GM19463 (cell line): ENCODE measurements around the gene CEP63.

Source experiments
- ATAC-seq: cut with Tn5 transposase; IDR thresholded peaks from one replicate; pipeline ENCODE4 v1.9.1; 2021; ENCODE audit warnings: mild to moderate bottlenecking, moderate library complexity; ENCODE audit not compliant: unreplicated experiment

The CEP63 gene

GRCh38 chr3:134466331-134466730 is 19.5 kb upstream of the CEP63 start:
- ATAC-seq = no peak

DNA sequence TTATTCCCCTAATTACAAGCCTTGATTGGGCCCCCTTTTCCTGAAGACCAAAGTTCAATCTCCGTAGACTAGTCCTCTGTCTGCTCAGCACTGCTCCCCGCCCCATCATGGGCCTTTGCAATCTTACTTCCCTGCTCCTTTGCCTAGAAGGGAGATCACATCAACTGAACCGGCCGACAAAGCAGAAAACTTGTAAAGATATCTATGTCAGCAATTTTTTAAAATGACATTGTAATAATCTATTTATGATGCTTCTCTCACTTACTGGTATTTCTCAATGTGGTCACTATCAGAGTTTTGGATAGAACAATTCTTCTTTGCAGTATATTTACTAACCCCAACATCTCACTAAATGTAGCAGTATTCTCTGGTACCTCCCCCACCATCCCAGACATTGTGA is 17.3 kb upstream of the CEP63 start:
- no peak for ATAC-seq

- no peak for ATAC-seq
These were observed 14.2 kb upstream of the CEP63 start for GRCh38 chr3:134471521-134472193.

DNA sequence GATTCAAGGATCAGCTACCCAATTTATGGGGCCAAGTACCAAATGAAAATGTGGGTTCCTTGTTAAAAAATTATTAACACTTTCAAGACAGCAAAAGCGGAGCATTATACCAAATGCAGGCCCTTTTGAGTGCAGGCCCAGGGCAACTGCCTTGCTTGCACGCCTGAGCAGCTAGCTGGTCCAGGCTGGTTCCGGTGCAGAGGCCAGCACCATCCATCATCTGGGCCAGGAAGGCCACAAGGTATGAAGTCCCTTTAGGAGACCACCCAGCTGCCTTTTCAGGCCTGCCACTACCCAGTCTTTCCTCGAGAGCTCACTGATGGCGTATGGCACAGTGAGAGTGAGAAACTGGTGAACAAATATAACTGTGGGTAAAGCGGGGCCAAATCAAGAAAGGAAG is 13.0 kb upstream of the CEP63 start:
- ATAC-seq = no peak

DNA sequence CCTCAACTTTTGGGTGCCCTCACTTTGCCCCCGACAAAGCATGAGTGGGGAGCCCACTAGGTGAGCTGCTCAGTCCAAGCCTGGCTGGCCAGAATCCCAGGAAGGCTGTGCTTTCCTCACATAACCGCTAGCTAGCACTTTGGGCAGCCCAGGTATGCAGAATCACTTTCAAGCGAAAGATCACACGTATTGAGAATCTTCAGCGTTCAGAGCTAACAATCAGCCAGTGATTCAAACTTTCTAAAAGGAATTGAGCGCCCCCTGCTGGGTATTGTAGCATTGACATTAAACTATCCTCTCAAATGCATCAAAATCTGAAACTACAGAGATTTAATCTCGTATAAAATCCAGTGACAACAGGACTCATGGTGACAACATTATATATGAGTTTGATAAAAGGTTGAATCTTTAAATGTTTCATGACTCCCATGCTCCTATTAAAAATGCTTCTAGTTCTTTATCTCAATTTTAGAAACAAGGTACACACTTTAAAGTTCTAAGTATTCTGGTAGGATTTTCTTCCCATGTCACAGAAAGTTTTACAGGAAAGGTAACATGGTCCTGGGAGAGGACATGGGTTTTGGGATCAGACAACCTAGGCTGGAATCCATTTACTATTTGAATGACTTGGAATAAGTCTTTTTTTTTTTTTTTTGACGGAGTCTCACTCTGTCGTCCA is 11.8 kb upstream of the CEP63 start:
- ATAC-seq = peak; percentile 45

- ATAC-seq = no peak
These were observed 10.9 kb upstream of the CEP63 start for GRCh38 chr3:134474956-134475355.

DNA sequence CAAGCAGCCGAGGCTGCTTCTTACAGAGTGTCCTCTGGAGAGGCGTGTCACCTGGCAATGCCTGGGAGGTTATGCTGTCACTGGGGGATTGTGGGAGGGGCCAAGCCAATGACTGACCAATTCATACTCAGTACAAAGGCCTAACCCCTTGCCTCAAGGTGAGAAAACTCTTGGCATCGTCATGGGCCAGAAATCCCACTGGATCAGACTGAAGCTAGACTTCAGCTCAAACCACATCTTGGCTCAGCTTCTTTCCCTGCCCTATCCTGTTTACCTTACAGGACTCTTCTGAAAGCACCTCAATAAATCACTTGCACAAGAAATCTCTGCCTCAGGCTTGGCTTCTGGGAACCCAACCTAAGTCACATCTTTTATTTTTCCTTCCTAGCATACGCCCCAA is 9.6 kb upstream of the CEP63 start:
- ATAC-seq = no peak

- no peak for ATAC-seq
These were observed 8.9 kb upstream of the CEP63 start for GRCh38 chr3:134477002-134477401.

- no peak for ATAC-seq
These were observed 7.9 kb upstream of the CEP63 start for GRCh38 chr3:134477938-134478337.

DNA sequence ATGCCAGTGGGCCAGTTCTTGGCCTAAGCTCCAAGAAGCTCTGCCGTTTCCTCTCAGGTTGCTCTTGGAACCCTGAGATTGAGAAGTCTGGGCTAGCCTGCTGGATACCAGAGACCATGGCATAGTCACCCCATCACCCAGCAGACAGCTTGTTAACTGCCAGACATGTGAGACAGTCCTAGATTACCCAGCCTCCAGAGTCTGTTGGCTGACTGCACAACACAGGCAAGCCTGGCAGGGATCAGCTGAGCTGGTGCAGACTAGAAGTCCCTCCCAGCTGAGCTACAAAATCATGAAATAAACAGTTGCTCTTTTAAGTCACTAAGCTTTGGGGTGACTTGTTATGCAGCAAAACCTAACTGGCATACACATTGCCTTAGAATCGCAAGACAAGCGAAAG is 5.3 kb upstream of the CEP63 start:
- ATAC-seq = no peak

- no peak for ATAC-seq
These were observed 4.7 kb upstream of the CEP63 start for GRCh38 chr3:134481166-134481565.

GRCh38 chr3:134482622-134483021 is 3.2 kb upstream of the CEP63 start:
- no peak for ATAC-seq

DNA sequence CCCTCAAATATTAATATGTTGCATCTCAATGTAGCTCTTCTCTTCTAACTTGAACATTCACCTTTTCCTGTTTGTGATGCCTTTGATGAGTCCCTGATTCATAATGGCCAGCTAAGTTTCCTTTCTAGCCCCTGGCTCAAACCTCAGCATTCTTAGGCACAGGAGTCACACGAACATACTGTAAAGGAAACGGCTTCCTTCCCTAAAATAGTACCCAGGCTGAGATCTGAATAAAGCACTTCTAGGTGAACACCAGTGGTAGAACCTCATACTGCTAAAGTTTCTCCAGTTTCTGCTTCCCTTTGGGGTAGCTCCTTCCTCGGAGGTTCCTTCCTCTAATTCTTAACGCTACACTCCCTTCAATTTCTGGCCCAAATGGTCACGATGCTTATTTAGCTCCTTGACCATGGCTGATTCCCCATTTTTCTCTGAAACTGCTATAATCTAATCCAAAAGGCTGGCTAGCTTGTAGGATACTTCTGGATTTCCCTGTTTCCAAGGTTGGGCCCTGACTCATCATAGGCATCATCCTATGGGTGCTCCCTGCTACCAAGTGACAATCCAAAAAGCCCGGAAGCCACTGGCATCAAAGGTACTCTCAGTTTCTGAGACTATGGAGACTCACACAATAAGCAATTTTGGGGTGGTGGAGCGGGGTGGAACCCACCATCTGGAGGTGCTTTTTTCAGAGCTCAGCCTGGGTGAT is 2.5 kb upstream of the CEP63 start:
- no peak for ATAC-seq

DNA sequence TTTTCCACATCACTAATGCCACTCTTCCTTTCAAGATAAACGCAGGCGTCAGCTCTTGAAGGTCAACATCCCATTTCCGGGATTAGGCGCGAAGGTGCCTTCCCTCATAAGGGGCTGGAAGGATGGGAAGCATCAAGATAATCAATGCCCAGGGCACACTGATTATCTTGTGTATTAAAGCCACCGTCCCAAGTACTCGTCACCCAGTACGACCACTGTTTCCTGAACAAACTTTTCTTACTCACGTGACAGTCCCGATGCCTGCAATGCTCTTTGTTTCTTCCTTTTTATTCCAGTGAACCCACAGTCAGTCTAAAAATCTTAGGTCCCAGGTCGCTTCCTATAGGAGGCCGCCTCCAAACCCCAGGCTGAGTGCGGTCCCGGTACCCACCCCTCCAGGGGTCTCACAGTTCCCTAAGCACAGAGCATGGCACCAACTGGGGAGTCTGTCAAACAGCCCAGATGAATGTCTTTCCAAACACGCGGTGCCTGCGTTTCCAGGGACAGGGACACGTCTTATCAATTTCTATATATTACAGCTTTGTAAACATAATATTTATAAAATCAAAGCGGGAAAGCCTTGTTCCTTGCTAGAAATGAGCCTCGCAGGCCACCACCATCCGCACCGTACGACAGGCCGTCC is 661 bp upstream of the CEP63 start:
- ATAC-seq = peak; percentile 2

GRCh38 chr3:134486577-134487041 is 752 bp downstream of the CEP63 start:
- peak; percentile 8 for ATAC-seq

DNA sequence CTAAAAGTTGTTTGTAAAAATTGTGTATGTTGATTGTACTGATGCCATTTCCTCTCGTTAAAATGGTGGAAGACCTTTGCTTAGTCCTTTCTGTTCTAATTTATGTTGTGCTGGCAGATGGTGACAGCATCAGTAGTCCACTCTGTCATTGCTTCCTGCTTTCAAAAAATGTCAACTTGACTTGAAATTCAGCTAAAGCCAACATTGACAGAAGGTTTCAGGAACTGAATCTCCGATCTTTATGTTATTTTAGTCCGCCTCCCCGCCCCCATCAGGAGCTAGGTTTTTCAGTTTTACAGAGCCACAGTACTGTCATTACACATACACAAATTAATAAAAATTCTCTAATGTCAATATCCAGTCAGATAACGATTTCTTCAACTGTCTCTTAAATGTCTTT is 1.5 kb downstream of the CEP63 start:
- ATAC-seq = no peak

DNA sequence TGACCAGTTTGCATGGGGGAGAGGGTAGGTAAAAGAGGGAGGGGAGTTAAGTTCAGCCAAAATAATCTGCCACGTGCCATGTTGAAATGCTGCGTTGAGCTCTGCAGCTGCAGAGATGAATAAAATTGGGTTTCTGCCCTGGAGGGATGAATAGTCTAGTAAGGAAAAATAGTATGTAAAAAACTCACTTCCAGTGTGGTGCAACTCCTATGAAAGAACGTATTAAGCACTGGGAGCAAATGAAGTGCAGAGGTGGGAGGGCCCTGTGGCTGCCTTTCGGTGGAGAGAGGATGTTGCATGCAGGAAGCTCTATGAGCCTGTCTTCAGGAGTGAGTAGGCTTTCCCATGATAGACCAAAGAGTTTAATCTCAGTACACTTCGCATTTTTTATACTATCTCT is 8.6 kb downstream of the CEP63 start:
- ATAC-seq = no peak

DNA sequence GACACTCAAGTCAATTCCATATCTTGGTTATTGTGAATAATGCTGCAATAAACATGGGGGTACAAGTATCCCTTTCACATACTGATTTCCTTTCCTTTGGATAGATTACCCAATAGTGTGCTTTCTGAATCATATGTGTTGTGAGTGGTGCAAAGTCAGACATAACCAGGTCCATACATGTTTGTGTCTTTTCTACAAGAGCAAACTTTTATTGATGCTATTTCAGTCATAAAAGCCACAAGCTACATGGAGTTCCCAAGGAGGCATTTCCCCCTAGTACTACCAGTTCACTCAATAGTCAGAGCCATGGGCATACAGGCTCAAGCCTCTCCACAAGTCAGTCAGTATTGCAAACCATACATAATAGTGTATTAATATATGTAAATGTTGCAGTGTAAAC is 10.1 kb downstream of the CEP63 start:
- no peak for ATAC-seq

DNA sequence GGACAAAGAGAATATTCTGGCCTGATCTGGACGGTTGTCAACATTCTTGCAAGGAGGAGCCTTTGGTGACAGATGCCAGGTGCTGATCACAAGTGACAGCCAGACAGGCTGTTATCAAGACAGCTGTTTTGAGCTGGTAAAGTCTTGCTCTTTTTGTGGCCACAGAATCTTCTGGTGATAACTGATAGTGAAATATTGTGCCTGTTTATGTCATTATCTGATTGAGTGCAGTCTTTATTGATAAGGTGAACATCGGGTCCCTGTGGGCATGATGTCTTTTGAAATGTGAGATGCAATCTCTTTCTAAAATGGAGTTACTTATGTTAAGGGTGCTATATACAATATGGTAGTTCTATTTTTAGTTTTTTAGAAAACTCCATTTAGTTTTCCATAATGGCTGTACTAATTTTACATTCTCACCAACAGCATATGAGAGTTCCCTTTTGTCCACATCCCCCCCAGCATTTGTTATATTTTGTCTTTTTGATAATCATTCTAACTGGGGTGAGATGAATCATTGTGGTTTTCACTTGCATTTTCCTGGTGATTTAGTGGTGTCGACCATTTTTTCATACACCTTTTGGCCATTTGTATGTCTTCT is 10.7 kb downstream of the CEP63 start:
- no peak for ATAC-seq

GRCh38 chr3:134503266-134503665 is 17.4 kb downstream of the CEP63 start:
- no peak for ATAC-seq

DNA sequence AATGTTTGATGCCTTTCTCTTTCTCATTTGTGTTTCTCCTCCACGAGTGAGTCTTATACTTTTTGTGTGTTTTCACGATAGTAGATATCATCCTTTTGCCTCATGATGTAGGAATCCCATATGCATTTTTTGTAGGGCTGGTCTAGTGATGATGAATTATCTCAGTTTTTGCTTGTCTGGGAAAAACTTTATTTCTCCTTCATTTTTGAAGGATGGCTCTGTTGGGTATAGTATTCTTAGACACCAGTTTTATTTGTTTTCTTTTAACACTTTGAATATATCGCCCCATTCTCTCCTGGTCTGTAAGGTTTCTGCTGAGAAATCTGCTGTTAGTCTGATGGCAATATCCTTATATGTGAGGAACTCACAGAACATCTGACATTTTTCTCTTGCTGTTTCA is 18.3 kb downstream of the CEP63 start:
- no peak for ATAC-seq
